Stimulated activated CD4-positive, alpha-beta T cell treated with anti-CD3 and anti-CD28 coated beads, Interleukin-1b, Interleukin-23, amount 100 ng/mL, for 48 hours (primary cell): ENCODE measurements around the gene IREB2.
A peak's percentile ranks its signal among the peaks of the same experiment; 100 is the strongest.
"Not testable (repeated sequence)": the region's sequence is repeated elsewhere in the genome, so short reads cannot be mapped to it uniquely, and the experiment has no call there.

Experiments used
- DNase-seq: peaks from one replicate; pipeline ENCODE4 v3.0.0-alpha.2; 2020

Gene IREB2, protein sequence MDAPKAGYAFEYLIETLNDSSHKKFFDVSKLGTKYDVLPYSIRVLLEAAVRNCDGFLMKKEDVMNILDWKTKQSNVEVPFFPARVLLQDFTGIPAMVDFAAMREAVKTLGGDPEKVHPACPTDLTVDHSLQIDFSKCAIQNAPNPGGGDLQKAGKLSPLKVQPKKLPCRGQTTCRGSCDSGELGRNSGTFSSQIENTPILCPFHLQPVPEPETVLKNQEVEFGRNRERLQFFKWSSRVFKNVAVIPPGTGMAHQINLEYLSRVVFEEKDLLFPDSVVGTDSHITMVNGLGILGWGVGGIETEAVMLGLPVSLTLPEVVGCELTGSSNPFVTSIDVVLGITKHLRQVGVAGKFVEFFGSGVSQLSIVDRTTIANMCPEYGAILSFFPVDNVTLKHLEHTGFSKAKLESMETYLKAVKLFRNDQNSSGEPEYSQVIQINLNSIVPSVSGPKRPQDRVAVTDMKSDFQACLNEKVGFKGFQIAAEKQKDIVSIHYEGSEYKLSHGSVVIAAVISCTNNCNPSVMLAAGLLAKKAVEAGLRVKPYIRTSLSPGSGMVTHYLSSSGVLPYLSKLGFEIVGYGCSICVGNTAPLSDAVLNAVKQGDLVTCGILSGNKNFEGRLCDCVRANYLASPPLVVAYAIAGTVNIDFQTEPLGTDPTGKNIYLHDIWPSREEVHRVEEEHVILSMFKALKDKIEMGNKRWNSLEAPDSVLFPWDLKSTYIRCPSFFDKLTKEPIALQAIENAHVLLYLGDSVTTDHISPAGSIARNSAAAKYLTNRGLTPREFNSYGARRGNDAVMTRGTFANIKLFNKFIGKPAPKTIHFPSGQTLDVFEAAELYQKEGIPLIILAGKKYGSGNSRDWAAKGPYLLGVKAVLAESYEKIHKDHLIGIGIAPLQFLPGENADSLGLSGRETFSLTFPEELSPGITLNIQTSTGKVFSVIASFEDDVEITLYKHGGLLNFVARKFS

DNA sequence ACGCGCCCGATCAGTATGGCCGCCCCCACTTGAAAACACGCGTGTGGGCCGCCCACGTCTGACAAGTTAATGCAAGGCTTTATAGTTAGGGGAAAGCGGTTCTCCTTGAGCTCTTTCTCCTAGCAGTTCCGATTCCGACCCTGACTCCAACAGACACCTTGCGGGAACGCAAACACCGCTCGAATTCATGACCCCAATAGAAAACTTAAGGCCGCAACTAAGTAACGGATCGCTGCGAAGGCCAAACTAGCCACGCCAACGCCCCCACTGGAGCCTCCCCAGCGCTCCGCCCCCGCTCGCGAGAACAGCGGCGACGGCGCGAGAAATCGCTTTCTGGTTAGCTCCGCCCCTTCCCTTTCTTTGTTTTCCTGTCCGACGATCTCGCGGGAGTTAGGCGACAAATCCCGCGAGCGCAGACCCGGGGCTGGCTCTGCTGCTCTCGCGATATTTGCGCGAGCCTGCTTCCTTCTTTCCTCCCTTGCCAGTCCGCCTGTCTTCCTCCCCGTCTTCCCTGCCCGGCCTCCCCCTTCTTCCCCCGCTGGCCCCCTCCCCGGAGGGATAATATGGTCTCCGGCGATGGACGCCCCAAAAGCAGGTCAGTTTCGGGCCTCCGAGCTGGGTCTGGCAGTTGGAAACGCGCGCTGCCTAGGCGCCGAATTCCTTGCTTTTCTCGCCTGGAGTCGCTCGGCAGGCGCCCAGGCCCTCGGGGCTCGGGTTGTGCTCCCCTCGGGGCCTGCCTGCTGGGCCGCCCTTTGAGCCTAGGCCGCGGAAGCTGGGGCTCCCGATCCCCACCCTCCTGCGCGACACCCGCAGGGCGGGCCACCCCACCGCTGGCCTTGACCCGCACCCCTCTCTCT lies at the start of gene IREB2:
Gene IREB2, plus strand, starts transcription at position 455 of the 857 bp plus-strand sequence. Its CDS starts 122 bp downstream, at position 577.
- peak; percentile 97 for DNase-seq

DNA sequence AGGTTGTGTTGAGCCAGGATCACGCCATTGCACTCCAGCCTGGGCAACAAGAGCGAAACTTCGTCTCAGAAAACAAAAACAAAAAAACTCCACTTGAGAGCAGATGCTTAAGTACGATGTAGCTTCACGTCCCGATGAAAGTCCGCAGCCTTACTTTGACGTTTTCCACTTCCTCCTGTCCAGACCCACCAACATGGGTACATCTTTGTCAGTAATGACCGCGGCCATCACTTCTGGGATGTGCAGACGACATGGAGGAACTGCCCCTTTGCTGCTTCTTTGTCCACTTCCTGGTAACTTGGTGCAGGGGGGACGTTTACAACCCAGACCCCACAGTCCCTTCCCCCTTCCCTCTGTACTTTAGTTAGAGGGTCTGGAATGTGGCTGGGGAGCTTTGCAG lies 49.2 kb upstream of the IREB2 start:
- no peak for DNase-seq

DNA sequence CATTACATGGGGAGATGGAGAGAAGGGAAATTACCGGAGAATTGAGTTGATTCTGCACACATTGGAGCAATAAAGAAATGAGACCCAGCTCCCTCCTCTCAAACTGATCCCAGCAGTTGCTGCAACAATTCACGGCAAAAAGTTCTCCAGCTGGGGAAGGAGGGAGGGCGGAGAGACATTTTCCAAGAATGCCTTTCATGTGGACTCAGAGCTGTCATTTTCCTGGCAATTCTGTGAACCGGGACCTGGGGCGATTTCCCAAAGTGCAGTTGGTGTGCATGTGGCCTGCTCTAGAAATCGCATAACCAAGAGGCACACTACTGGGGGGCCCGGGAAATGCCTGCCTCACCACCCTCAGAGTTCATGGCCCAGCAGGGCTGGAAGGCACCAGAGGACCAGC lies 48.7 kb upstream of the IREB2 start:
- DNase-seq = no peak

DNA sequence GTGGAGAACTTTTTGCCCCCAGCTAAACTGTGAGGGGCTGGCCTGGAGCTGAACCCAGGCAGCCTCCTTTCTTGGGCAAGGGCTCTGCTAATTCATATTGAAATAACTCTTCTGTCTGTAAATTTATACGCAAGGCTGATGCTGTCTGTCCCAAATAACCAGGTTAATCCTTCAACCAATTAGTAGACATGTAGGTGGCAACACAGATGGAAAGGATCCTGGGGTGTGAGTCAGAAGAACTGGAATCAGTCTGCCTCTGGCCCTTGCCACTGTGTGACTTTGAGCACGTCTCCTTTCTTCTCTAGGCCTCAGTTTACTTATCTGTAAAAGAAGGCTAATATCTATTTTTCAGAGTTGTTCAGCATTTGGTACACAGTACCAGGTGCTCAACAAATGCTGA lies 48.3 kb upstream of the IREB2 start:
- no peak for DNase-seq

DNA sequence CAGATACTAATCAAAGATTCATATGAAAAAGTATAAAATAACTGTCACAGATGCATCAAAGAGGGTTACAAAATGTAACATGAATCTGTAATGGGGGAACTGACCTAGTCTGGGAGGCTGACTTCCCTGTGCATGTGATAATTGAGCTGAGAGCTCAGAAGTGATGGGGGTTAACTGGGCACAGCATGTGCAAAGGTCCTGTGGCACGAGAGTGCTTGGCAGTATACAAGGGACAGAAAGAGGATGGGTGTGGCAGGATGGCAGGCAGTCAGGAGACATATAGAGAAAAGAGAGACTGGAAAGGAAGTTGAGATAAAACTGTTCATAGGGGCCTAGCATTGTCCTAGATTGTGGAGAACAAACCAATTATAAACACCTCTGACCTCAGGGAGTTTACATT lies 47.8 kb upstream of the IREB2 start:
- no peak for DNase-seq

DNA sequence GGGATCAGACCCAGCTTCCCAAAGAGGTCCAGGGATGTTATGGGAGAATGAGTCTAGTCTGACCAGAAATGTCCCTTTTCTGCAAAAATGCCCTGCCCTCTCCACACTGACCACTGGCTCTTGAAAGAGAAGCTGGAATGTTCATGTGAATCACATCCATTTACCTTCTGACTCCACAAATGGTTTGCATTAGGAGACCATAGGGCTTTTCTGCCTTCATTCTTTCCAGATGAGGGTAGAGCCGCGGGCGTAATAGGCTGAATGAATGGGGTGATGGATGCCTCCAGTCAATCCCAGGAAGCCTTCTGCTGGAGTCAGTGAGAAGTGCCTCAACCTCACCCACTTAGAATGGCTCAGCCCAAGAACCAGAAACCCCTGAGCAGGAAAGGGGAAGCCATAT lies 47.2 kb upstream of the IREB2 start:
- no peak for DNase-seq

DNA sequence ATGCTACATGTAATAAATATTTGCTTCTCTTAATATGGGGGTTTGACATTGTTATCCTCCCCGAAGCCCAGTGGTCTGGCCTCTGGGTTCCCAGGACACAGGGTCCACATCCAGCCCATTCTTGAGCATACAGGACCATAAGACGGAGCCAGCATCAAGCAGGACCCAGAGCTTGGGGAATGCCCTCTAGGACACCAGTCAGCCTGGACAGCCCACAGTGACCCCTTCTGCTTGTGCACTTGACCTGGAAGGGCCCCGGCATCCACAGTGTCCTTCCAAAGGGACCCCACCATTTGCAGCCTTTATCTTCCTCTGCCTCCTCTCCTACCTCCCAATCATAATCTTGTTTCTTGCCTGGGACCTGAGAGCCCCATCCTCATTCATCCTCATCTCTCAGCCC lies 46.2 kb upstream of the IREB2 start:
- no peak for DNase-seq

DNA sequence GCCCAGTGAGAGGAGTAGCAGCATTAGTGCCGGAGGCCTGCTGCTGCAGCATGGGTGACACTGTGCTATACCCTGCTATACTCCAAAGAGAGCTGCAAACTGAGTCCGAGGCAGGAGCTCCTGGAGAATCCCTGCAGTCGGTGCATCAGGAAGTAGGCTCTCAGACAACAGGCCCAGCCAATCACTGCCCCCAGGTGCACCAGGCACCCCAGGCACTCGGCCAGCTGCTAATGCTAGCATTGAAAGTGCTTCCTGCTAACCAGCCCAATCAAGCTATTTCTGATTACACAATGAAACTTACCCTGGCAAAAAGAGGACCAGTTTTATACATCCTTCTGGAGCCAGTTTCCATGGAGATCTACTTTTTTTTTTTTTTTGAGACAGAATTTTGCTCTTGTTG lies 45.6 kb upstream of the IREB2 start:
- DNase-seq = no peak

DNA sequence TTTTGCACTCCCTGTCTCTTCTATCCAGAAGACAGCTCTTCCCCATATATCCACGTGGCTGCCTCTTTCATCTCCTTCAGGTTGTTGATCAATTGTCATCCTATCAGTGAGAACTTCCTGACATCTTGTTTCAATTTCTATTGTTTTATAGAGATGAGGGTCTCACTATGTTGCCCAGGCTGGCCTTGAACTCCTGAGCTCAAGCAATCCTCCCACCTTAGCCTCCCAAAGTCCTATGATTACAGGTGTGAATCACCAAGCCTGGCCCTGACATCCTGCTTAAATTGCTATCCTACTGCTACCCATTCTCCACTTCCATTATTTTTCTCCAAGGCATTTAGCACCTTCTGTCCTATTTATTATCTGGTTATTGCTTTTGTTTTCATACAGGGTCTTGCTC lies 44.9 kb upstream of the IREB2 start:
- DNase-seq = no peak

DNA sequence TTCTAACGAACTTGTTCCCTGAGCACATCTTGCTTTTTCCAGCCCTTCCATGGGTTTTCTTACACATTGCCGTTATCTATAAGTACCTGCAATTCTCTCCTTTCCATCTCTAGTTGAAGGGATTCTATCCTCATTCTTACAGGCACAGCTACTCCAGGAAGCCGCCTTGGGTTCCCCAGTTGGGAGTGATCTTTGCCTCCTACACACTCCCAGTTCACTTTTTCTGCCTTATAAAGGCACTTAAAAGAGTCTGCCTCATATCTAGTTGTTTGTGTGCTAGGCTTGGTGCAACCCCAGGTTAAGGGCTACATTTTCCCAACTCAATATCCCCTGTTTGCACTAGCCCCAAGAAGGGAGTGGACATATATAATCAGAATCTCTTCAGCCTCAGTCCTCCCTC lies 44.0 kb upstream of the IREB2 start:
- DNase-seq = no peak

DNA sequence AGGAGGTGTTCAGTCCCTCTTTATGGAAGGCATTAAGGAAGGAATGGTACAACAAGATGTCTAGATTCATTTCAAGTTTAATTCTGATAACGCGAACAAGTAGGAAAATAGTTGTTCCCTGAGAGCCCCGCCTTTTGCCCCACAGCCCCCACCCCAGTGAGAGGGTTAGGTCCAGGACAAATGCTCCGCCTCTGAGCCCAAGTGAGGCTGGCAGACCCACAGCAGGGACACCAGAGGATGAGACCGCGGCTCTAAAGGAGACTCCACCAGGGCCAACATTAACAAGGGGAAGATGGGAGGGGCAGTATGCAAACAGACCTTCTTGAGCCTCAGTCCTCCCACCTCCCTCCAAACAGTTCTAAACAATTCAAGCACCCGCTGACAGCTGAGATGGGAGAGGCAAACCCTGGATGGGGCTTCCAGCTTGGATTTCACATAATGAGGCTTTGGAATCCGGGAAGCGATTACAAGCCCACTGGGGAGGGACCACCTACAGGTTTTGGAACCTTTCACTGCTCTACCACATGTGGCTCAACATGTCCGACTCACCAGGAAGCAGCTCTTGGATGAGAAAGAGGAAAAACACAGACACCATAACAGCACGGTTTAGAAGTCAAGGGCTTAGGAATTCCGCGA lies 42.9 kb upstream of the IREB2 start:
- DNase-seq = no peak

DNA sequence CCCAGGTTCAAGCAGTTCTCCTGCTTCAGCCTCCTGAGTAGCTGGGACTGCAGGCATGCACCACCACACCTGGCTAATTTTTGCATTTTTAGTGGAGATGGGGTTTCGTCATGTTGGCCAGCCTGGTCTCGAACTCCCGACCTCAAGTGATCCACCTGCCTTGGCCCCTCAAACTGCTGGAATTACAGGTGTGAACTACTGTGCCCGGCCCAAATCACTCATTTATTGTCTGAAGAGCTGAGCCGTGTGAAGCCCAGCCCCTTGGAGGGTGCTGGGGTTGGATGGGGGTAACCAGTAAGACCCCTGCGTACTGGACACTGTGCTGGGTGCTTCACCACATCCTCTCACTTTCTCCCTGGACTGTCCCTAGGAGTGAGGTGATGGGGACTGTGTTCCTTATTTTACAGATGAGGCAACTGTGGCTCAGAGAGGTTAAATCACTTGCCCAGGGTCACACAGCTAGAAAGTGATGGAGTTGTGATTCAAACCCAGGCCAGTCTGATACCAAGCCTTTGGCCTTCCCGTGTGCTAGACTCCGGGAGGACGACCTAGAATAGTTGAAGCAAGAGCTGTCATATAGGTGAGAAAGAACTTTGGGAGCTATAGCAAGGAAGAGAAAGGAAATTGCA lies 41.7 kb upstream of the IREB2 start:
- DNase-seq = no peak

DNA sequence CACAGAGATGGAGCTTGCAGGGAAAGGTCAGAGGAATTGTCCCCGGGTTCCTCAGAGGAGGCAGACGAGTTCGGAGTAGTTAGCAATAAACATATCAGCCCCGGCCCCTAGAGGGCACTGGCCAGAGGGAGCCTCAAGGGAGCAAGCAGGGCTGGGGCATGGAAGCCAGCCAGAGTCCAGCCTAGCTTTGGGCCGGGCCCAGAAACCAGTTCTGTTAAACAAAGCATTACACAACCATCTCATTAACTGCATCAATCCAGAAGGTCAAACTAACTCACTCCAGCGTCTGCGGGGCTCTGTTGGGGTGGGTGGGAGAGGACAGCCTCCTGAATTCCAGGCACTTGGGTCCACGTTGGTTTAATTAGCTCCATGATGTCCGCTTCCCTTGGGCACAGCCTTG lies 41.0 kb upstream of the IREB2 start:
- DNase-seq = no peak

DNA sequence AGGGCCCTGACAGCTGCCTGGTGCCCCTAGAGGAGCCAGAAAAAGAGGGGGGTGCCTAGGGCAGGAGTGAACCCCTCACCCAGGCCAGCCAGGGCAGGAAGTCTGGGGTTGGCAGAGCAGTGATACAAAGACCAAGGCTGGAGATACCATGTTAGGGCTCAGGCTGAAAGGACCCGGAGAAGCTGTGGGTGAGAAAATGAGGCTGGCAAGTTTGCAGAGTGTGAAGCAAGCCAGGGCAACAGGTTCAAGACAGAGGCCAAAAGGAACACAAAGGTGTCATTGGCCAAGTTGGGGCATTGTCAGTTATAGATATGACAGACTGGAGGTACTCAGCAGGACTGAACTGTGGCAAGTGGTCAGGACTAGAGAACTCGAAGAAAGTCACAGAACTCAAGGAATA lies 40.6 kb upstream of the IREB2 start:
- no peak for DNase-seq

DNA sequence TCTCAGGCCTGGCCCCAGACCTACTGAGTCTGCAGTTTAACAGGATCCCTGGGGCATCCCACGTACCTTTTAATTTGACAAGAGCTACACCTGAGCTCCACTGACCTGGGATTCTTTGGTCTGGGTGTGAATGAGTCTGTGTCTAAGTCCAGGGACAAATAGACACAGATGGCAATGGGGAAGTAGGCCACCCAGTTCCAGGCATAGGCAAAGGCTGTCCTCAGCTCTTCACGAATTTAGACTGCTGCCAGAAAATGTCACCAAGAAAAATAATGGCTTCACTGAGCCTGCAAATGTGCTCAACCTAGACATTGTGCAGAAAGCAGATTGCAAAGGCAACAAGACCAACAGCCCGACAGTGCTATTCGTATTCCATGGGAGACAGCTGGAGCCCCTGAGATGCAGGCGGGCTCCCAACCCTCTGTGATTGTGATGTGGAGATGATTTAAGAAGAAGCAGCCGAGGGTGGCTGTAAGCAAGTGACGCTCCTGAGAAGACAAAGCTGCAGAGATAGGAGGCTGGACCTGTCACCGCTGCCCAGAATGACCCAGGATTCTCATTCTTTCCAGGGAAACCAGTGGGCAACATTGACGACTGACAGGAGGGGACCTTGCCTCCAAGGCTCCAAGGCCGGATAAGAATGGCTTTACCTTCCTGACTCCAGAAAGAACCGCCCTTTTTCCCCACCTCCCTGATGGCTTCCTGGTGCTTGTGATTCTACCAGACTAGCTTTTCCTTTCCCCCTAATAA lies 39.8 kb upstream of the IREB2 start:
- no peak for DNase-seq

DNA sequence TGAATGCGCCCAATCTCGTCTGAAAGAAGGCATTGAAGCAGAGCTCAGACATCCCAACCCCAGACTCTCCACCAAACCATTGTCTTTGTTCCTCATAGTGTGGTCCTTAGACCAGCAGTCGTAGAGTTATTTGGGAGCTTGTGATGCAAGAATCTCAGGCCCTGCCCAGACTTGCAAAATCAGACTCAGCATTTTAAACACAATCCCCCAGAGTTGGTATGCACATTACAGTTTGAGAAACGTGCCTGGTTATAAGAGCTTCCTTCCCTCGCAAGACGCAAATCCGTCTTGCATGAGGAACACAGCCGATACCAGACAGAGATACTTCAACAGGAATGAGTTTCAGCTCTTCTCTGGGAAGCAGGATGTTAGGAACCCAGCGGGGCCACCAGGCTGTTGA lies 38.9 kb upstream of the IREB2 start:
- no peak for DNase-seq

DNA sequence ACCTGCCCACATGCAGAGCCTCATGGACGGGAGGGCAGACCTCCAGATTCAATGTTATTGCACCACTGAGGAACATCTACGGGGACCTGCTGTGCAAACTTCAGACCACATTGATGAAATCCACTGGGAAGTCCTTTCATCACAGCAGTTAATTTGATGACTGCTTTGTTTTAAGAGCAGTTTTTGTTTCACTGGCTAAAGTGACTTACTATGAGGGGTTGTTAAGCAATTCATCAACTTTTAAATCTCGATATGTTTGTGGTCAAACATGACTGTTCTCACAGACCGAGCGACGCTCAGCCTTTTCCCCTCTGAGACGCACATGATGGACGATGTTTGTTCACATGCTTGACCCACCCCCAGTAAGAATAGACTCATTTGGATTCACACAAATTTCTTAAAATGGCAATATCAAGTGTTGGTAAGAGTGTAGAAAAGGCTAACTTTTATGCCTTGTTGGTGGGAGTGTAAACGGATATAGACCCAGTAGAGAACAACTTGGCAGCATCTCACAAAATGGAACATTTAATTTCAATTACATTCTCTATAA lies 35.9 kb upstream of the IREB2 start:
- DNase-seq = no peak

DNA sequence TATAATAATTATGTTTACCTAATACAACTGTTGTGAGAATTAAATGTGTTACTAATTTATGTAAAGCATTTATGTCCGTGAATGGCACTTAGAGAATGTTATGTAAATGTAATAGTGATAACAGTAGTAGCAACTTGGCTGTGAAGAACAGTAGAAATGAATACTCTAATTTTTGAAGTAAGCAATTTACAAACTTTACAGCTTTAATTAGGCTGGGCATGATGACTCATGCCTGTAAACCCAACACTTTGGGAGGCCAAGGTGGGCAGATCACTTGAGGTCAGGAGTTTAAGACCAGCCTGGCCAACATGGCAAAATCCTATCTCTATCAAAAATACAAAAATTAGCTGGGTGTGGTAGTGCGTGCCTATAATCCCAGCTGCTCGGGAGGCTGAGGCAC lies 33.9 kb upstream of the IREB2 start:
- DNase-seq = no peak

DNA sequence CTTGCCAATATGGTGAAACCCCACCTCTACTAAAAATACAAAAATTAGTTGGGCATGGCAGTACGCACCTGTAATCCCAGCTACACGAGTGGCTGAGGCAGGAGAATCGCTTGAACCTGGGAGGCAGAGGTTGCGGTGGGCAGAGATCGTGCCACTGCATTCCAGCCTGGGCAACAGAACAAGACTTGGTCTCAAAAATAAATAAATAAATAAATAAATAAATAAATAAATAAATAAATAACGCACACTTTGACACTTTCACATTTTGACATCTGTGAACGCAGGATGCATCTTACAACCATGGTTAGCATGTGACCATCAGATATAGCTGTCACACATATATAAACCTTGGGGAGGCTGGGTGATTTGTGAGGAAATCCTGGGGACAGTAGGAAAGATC lies 33.2 kb upstream of the IREB2 start:
- not testable (repeated sequence) for DNase-seq

DNA sequence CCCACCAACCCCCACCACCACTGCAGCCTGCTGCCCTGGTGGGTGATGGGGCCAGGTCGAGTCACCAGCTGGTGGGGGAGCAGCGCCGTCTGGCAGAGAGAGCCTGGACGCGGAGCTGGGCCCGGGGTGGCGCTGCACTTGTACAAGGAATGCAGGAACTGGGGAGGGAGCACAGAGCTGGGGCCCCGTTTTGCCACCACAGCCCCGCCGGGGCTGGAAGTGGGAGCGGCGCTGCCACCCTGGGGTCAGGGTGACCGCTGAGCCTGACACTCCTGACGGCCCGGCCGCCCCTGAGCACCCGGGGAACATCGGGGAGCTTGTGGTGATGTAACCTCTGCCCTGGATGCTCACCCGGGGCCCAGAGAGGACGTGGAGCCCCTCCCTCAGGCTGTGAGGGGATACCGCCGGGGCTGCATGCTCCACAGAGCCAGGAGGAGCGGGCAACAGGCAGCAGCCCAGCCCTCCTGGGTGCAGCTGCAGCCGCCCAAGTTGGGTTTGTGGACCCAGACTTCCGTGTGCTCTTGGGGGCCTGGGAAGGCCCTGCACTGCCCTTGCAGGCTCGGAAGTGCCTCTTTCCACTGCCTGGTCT lies 32.6 kb upstream of the IREB2 start:
- no peak for DNase-seq
